Osteocyte (in vitro differentiated cells): ENCODE measurements around the gene ZFX. TPM values are rescaled to one million over a fixed set of nuclear protein-coding genes. Genes with fewer than 3 reads are reported as not detected.

Experiments
- DNase-seq: peaks from one replicate; pipeline ENCODE4 v3.0.0; 2021; ENCODE audit warnings: mixed read lengths; ENCODE audit not compliant: unreplicated experiment; ENCODE audit errors: extremely low spot score
- H3K27ac Mint-ChIP-seq: one replicate; pipeline ENCODE4 v1.8.0; 2021; ENCODE audit warnings: mild to moderate bottlenecking, mixed read lengths; ENCODE audit not compliant: unreplicated experiment
- H3K27me3 Mint-ChIP-seq: one replicate; pipeline ENCODE4 v1.8.0; 2021; ENCODE audit warnings: mixed read lengths; ENCODE audit not compliant: unreplicated experiment
- H3K36me3 Mint-ChIP-seq: one replicate; pipeline ENCODE4 v1.8.0; 2021; ENCODE audit warnings: mixed read lengths; ENCODE audit not compliant: unreplicated experiment
- H3K4me1 Mint-ChIP-seq: one replicate; pipeline ENCODE4 v1.8.0; 2021; ENCODE audit warnings: mixed read lengths; ENCODE audit not compliant: unreplicated experiment
- H3K4me3 Mint-ChIP-seq: one replicate; pipeline ENCODE4 v1.8.0; 2021; ENCODE audit warnings: mild to moderate bottlenecking, moderate library complexity, mixed read lengths; ENCODE audit not compliant: unreplicated experiment
- H3K9me3 Mint-ChIP-seq: one replicate; pipeline ENCODE4 v1.8.0; 2021; ENCODE audit warnings: mixed read lengths; ENCODE audit not compliant: unreplicated experiment
- CTCF ChIP-seq: fragments of 200-600 bp; sonication (generic); IDR thresholded peaks from 2 replicates; pipeline ENCODE4 v1.5.0; 2021; ENCODE audit warnings: antibody characterized with exemption, mild to moderate bottlenecking, moderate library complexity
- total RNA-seq: library from RNA; stranded (reverse); gene quantifications from 2 replicates; pipeline ENCODE4 v1.2.1, GENCODE V29; 2021

Gene ZFX
- total RNA-seq, 1 donor from 2014 or later = 84.6 TPM

GRCh38 chrX:24198101-24198500, 48.6 kb downstream of the ZFX start:
- H3K4me1 Mint-ChIP-seq = peaks cover 46% of the 10 kb centered on the region
- H3K27ac Mint-ChIP-seq = no peak overlapping the region
- peaks cover 4% of the 10 kb centered on the region for H3K36me3 Mint-ChIP-seq
- no peaks in the 10 kb centered on the region for H3K27me3 Mint-ChIP-seq
- no peak for TF ChIP-seq CTCF
- no peaks in the 10 kb centered on the region for H3K9me3 Mint-ChIP-seq
- H3K4me3 Mint-ChIP-seq = no peak overlapping the region
- DNase-seq = no peak

DNA sequence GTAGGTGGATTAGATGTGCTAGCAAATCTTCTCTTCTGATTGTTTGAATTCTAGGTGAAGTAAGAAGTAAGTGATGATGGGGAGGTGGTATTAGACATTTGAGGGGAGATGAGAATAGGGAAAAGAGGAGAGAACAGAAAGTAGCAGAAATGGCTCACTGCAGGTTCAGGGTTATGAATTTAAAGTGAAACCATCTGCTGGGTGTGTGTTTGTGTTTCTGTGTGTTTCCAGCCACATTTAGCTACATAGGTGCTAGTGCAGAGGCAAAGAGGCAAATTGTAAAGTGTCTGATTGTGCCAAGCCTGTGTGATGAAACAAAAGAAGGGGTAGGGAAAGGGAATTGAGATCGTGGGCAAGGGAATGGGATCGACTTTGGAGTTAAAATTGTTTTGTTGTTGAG, 50.6 kb downstream of the ZFX start:
- Mint-ChIP-seq H3K27ac (peak overlapping the region; percentile 36), H3K9me3 (no peaks in the 10 kb centered on the region), H3K4me1 (peaks cover 53% of the 10 kb centered on the region), H3K27me3 (no peaks in the 10 kb centered on the region), H3K4me3 (peak overlapping the region; percentile 10), H3K36me3 (peaks cover 17% of the 10 kb centered on the region)
- TF ChIP-seq CTCF = no peak
- no peak for DNase-seq

- no peaks in the 10 kb centered on the region for H3K9me3 Mint-ChIP-seq
- no peak for TF ChIP-seq CTCF
- no peaks in the 10 kb centered on the region for H3K27me3 Mint-ChIP-seq
- peaks cover 18% of the 10 kb centered on the region for H3K36me3 Mint-ChIP-seq
- DNase-seq = no peak
- no peak overlapping the region for H3K4me3 Mint-ChIP-seq
- H3K27ac Mint-ChIP-seq = no peak overlapping the region
- peaks cover 60% of the 10 kb centered on the region for H3K4me1 Mint-ChIP-seq
Observed at GRCh38 chrX:24201216-24201615, 51.7 kb downstream of the ZFX start.

GRCh38 chrX:24202465-24203031, 53.0 kb downstream of the ZFX start:
- Mint-ChIP-seq H3K36me3 (peaks cover 22% of the 10 kb centered on the region), H3K4me1 (peaks cover 58% of the 10 kb centered on the region), H3K27me3 (no peaks in the 10 kb centered on the region), H3K27ac (no peak overlapping the region), H3K4me3 (no peak overlapping the region), H3K9me3 (no peaks in the 10 kb centered on the region)
- TF ChIP-seq CTCF = no peak
- no peak for DNase-seq

DNA sequence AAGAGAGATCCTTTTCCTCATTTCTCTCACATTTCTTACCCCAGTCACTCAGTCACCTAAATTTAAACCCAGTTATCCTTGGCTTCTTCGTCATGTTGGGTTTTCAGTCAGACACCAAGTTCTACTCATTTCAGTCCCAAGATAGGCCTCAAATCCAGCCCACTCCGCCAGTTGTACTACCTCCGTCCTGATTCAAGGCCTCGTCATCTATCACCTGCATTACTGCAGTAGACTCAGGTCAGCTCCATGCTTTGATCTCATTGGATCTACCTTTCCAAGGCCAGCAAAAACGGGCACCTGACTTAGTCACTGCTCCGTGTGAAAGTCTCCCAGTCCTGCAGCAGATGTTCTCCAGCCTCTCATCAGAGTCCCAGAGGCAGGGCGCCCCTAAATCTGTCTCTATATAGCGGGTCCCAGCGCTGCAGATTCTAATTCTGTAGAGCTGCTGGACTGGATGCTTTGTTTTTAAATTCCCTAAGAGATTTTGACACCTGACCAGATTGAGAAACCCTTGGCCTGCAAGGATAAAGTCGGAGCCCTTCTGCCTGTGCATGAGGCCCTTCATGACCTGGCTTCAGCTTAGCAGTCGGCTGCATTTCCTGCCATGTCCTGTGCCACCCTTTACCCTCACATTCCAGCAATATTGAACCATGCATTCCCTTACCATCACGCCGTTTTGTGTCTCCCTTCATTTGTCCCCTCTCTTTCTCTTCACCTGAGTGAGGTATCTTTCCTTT, 53.7 kb downstream of the ZFX start:
- Mint-ChIP-seq H3K9me3 (no peaks in the 10 kb centered on the region), H3K4me1 (peaks cover 60% of the 10 kb centered on the region), H3K27ac (no peak overlapping the region), H3K27me3 (no peaks in the 10 kb centered on the region), H3K4me3 (no peak overlapping the region), H3K36me3 (peaks cover 29% of the 10 kb centered on the region)
- no peak for DNase-seq
- TF ChIP-seq CTCF = no peak
